H9 (cell line): Measurements from ENCODE around the gene PCDHGA10. TPM values are rescaled to one million over a fixed set of nuclear protein-coding genes. Genes with fewer than 3 reads are reported as not detected.

Source experiments
- DNase-seq: peaks from one replicate; pipeline ENCODE4 v3.0.0-alpha.2; 2017
- H2AFZ ChIP-seq: one replicate; pipeline ENCODE4 v1.6.1; 2013; ENCODE audit warnings: mild to moderate bottlenecking, low read length, control low read depth, moderate library complexity
- H2AK5ac ChIP-seq: 2 replicates; pipeline ENCODE4 v1.6.1; 2013; ENCODE audit warnings: low read length, control low read depth, mixed read lengths; ENCODE audit not compliant: insufficient read length
- H2BK120ac ChIP-seq: one replicate; pipeline ENCODE4 v1.6.1; 2013; ENCODE audit warnings: low read depth, mild to moderate bottlenecking, low read length, control low read depth, inconsistent platforms; ENCODE audit not compliant: poor library complexity, severe bottlenecking
- H2BK12ac ChIP-seq: 2 replicates; pipeline ENCODE4 v1.6.1; 2013; ENCODE audit warnings: low read length, control low read depth, mixed read lengths, low read depth; ENCODE audit not compliant: insufficient read length
- H2BK15ac ChIP-seq: 2 replicates; pipeline ENCODE4 v1.6.1; 2013; ENCODE audit warnings: low read depth, low read length, control low read depth
- H2BK20ac ChIP-seq: one replicate; pipeline ENCODE4 v1.6.1; 2013; ENCODE audit warnings: low read depth, mild to moderate bottlenecking, low read length, control low read depth, inconsistent platforms; ENCODE audit not compliant: poor library complexity, severe bottlenecking
- H2BK5ac ChIP-seq: 2 replicates; pipeline ENCODE4 v1.6.1; 2013; ENCODE audit warnings: low read length, control low read depth, mixed read lengths; ENCODE audit not compliant: insufficient read length
- H3K14ac ChIP-seq: 2 replicates; pipeline ENCODE4 v1.6.1; 2013; ENCODE audit warnings: low read length, control low read depth; ENCODE audit not compliant: insufficient read depth
- H3K18ac ChIP-seq: 2 replicates; pipeline ENCODE4 v1.6.1; 2013; ENCODE audit warnings: low read depth, mild to moderate bottlenecking, mixed read lengths, low read length, control low read depth; ENCODE audit not compliant: insufficient read length
- H3K23ac ChIP-seq: 2 replicates; pipeline ENCODE4 v1.6.1; 2013; ENCODE audit warnings: low read length, control low read depth, mixed read lengths, low read depth; ENCODE audit not compliant: insufficient read length
- H3K23me2 ChIP-seq: 2 replicates; pipeline ENCODE4 v1.6.1; 2013; ENCODE audit warnings: low read depth, mild to moderate bottlenecking, mixed read lengths, low read length, control low read depth; ENCODE audit not compliant: insufficient read length, poor library complexity, severe bottlenecking
- H3K27ac ChIP-seq: 2 replicates; pipeline ENCODE4 v1.5.1; 2013; ENCODE audit warnings: low read length, control low read depth, mixed read lengths, low read depth; ENCODE audit not compliant: insufficient read length
- H3K27me3 ChIP-seq: 2 replicates; pipeline ENCODE4 v1.6.1; 2013; ENCODE audit warnings: low read length, control low read depth, inconsistent platforms; ENCODE audit not compliant: insufficient read depth
- H3K4ac ChIP-seq: 2 replicates; pipeline ENCODE4 v1.6.1; 2013; ENCODE audit warnings: low read depth, mild to moderate bottlenecking, control low read depth, inconsistent platforms, low read length, moderate library complexity
- H3K4me1 ChIP-seq: 2 replicates; pipeline ENCODE4 v1.6.1; 2013; ENCODE audit warnings: low read length, control low read depth, inconsistent platforms; ENCODE audit not compliant: insufficient read depth
- H3K4me2 ChIP-seq: 2 replicates; pipeline ENCODE4 v1.6.1; 2013; ENCODE audit warnings: low read length, control low read depth, mixed read lengths; ENCODE audit not compliant: insufficient read length, insufficient read depth
- H3K56ac ChIP-seq: 2 replicates; pipeline ENCODE4 v1.6.1; 2013; ENCODE audit warnings: low read depth, mild to moderate bottlenecking, mixed read lengths, low read length, control low read depth; ENCODE audit not compliant: insufficient read length
- H3K79me1 ChIP-seq: 2 replicates; pipeline ENCODE4 v1.6.1; 2013; ENCODE audit warnings: low read depth, mild to moderate bottlenecking, moderate library complexity, low read length, control low read depth, inconsistent platforms; ENCODE audit not compliant: insufficient read depth, poor library complexity, severe bottlenecking
- H3K79me2 ChIP-seq: 2 replicates; pipeline ENCODE4 v1.6.1; 2013; ENCODE audit warnings: low read length, control low read depth, inconsistent platforms; ENCODE audit not compliant: insufficient read depth
- H3K9ac ChIP-seq: 2 replicates; pipeline ENCODE4 v1.6.1; 2013; ENCODE audit warnings: low read length, control low read depth, mixed read lengths; ENCODE audit not compliant: insufficient read length; ENCODE audit errors: extremely low read depth
- H3K9me3 ChIP-seq: one replicate; pipeline ENCODE4 v1.6.1; 2013; ENCODE audit warnings: low read depth, low read length, inconsistent platforms; ENCODE audit not compliant: control insufficient read depth
- H3T11ph ChIP-seq: one replicate; pipeline ENCODE4 v1.6.1; 2013; ENCODE audit warnings: mild to moderate bottlenecking, low read length, control low read depth, inconsistent platforms
- H4K20me1 ChIP-seq: one replicate; pipeline ENCODE4 v1.6.1; 2013; ENCODE audit not compliant: control insufficient read depth, insufficient read length, insufficient read depth
- H4K5ac ChIP-seq: 2 replicates; pipeline ENCODE4 v1.6.1; 2013; ENCODE audit warnings: low read depth, mild to moderate bottlenecking, mixed read lengths, low read length, control low read depth; ENCODE audit not compliant: insufficient read length
- H4K8ac ChIP-seq: replicated peaks from 2 replicates; pipeline ENCODE4 v1.6.1; 2013; ENCODE audit warnings: low read length, control low read depth, mixed read lengths, low read depth; ENCODE audit not compliant: insufficient read length
- H4K91ac ChIP-seq: 2 replicates; pipeline ENCODE4 v1.6.1; 2013; ENCODE audit warnings: low read depth, mild to moderate bottlenecking, moderate library complexity, mixed read lengths, low read length, control low read depth; ENCODE audit not compliant: insufficient read length
- H3K27ac Mint-ChIP-seq, 3 experiments: 2 replicates in 2 of 3; 3 replicates in 1 of 3; pipeline ENCODE4 v1.8.0; 2020 to 2021; ENCODE audit warnings: mixed read lengths in 3 of 3, mild to moderate bottlenecking in 1 of 3, moderate library complexity in 1 of 3
- H3K27me3 Mint-ChIP-seq: 2 replicates; pipeline ENCODE4 v1.8.0; 2021; ENCODE audit warnings: low read depth, mild to moderate bottlenecking, moderate library complexity, mixed read lengths
- H3K36me3 Mint-ChIP-seq, 3 experiments: 2 replicates in 2 of 3; 3 replicates in 1 of 3; pipeline ENCODE4 v1.8.0; 2020 to 2021; ENCODE audit warnings: low read depth in 3 of 3, mixed read lengths in 3 of 3; ENCODE audit not compliant: insufficient read depth in 1 of 3
- H3K4me1 Mint-ChIP-seq, 2 experiments: 2 replicates each; pipeline ENCODE4 v1.8.0; 2020; ENCODE audit warnings: mixed read lengths in 2 of 2
- H3K4me3 Mint-ChIP-seq, 2 experiments: 2 replicates in 1 of 2; 3 replicates in 1 of 2; pipeline ENCODE4 v1.8.0; 2020 to 2021; ENCODE audit warnings: mild to moderate bottlenecking in 2 of 2, mixed read lengths in 2 of 2, moderate library complexity in 1 of 2
- H3K9me3 Mint-ChIP-seq, 2 experiments: 2 replicates in 1 of 2; 3 replicates in 1 of 2; pipeline ENCODE4 v1.8.0; 2020; ENCODE audit warnings: mild to moderate bottlenecking in 2 of 2, mixed read lengths in 2 of 2, moderate library complexity in 1 of 2
- CTCF ChIP-seq: fragments of 200-600 bp; sonication (generic); conservative IDR thresholded peaks from 3 replicates; pipeline ENCODE4 v1.8.0; 2021; ENCODE audit warnings: antibody characterized with exemption, mild to moderate bottlenecking
- WGBS: extraction: QIAGEN DNeasy Blood & Tissue Kit; methylation state at CpG from one replicate; pipeline ENCODE4 v1.1.7; 2013; ENCODE audit warnings: missing lambda C conversion rate, low lambda C conversion rate, mixed read lengths; ENCODE audit not compliant: insufficient read length; ENCODE audit errors: extremely low coverage; 5-methylcytosine and 5-hydroxymethylcytosine counted together
- total RNA-seq: library from RNA; stranded (reverse); gene quantifications from 2 replicates; pipeline ENCODE4 v1.2.1, GENCODE V29; 2021

Gene PCDHGA10
- total RNA-seq, 1 experiment from 2014 or later: 15.1 TPM

GRCh38 chr5:141434006-141434405 is 21.2 kb downstream of the PCDHGA10 start:
- Histone ChIP-seq H3K4me1 (no peaks in the 10 kb centered on the region), H2BK12ac (no peak overlapping the region), H3K79me2 (no peaks in the 10 kb centered on the region), H2BK120ac (no peak overlapping the region), H3K14ac (no peak overlapping the region), H3K79me1 (no peaks in the 10 kb centered on the region), H2BK20ac (no peak overlapping the region), H3K23me2 (no peaks in the 10 kb centered on the region), H2AFZ (no peak overlapping the region), H3T11ph (no peak overlapping the region), H4K91ac (no peak overlapping the region), H3K27ac (no peak overlapping the region), H2AK5ac (no peak overlapping the region), H3K4ac (no peak overlapping the region), H2BK5ac (no peak overlapping the region), H3K9me3 (peaks cover 14% of the 10 kb centered on the region), H3K27me3 (no peaks in the 10 kb centered on the region), H3K23ac (no peak overlapping the region), H3K4me2 (no peak overlapping the region), H4K20me1 (no peaks in the 10 kb centered on the region), H2BK15ac (no peak overlapping the region), H3K18ac (no peak overlapping the region), H4K8ac (no peak overlapping the region), H3K56ac (no peak overlapping the region), H4K5ac (no peak overlapping the region), H3K9ac (no peak overlapping the region)
- peaks cover 3% of the 10 kb centered on the region for H3K27me3 Mint-ChIP-seq
- H3K4me1 Mint-ChIP-seq: no peaks in the 10 kb centered on the region; a peak in 1 of 4 replicates
- no peak overlapping the region for H3K27ac Mint-ChIP-seq
- peaks cover 42 to 44% of the 10 kb centered on the region in 2 experiments for H3K9me3 Mint-ChIP-seq
- no peak for DNase-seq
- WGBS: no CpG with 5 or more reads among the region's 2 CpGs
- TF ChIP-seq CTCF: no peak
- no peak overlapping the region for H3K4me3 Mint-ChIP-seq
- H3K36me3 Mint-ChIP-seq: peaks cover 34 to 48% (median 35%) of the 10 kb centered on the region in 3 experiments
